ACHN (cell line): ENCODE measurements around the gene DMKN.

Source experiments
- DNase-seq: peaks from one replicate; pipeline ENCODE4 v3.0.0-alpha.2; 2015
- in situ Hi-C: cut with HindIII; loops from 2 replicates; pipeline ENCODE4 v1.10.0; 2017; ENCODE audit warnings: low sequenced_read_pairs, low pct_ligation_motif_present, low pct_unique_long_range_greater_than_20kb

DMKN gene

GRCh38 chr19:35454663-35455062, 58.8 kb downstream of the DMKN start:
- no peak for DNase-seq
- in situ Hi-C loops: no loop called here

DNA sequence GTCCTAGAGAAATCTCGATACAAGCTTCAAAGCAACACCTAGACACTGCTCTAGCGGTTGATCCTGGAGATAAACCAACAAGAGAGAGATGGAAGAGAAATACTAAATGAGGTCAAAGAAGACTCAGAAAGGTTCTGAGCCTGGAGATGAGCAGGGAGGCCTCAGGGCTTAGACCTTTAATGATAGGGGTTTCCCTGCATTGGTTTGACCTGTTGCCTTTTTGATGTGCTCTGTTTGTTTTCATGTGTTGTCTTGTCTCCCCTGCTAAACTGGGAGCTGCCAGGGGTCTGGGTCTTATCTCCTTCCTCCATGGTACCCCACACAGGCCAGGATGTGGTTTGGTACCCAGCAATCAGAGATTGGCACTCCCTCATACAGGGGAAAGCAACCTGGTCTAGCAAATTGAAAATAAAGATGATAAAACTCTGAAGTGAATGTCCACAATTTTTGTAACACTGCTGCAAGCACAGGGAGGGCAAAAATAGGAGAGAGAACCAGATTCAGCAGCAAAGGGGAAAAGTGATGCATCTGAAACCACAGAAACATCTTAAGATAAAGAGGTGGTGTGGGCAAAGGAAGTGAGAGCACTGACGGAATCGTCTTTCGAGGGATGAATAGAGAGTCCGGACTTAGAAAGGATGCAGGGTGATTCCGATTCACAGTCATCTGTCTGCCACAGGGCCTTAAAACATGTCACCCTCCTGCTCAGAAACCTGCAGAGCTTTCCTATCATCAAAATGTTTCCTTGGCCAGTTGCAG, 61.9 kb downstream of the DMKN start:
- in situ Hi-C loops: no loop called here
- DNase-seq: no peak

DNA sequence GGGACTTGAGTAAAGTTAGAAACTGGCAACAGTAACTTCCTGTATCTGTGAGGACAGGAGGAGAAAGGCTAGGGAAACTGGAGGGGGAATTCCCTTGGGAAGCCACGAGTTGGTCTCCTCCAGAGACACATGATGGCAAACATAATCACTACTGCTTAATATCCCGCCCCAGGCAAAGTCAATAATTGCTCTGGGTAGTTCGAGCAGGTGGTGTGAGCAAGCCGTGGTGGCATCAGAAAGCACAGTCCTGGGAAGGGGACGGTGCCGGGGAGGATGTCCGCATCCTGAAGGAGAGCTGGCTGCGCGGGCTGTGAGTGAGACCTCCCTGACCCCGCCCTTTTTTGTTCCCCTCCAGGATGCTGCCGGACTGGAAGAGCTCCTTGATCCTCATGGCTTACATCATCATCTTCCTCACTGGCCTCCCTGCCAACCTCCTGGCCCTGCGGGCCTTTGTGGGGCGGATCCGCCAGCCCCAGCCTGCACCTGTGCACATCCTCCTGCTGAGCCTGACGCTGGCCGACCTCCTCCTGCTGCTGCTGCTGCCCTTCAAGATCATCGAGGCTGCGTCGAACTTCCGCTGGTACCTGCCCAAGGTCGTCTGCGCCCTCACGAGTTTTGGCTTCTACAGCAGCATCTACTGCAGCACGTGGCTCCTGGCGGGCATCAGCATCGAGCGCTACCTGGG, 63.9 kb downstream of the DMKN start:
- in situ Hi-C loops: no loop called here
- DNase-seq: no peak

GRCh38 chr19:35447606-35448469, 65.6 kb downstream of the DMKN start, which contains the start of gene FFAR2:
TSS of gene FFAR2 (plus strand) at chr19:35448257. CDS start at chr19:35449715, 1,458 bp downstream.
- DNase-seq: no peak
- in situ Hi-C loops: no loop called here
